Right lobe of liver (tissue), 4 donors: ENCODE results near the gene CALHM5.

ENCODE experiments used
- CTCF ChIP-seq, 4 donors: fragments of 200-600 bp in 3 of 4; fragments of 450-650 bp in 1 of 4; IDR thresholded peaks; one replicate each; pipeline versions ENCODE4 v1.5.1 to v1.8.0; 2016 to 2022; ENCODE audit warnings: antibody characterized with exemption in 4 of 4, mild to moderate bottlenecking in 2 of 4
- POLR2A ChIP-seq: fragments of 450-650 bp; IDR thresholded peaks from one replicate; pipeline ENCODE4 v1.6.1; 2017; ENCODE audit warnings: antibody characterized with exemption, mild to moderate bottlenecking
- donor health status: DM: no; HTN: no; CAD: no.
- donor health status: DM: no; HTN: no; CAD: no.
- donor health status: DM: no; HTN: yes; CAD: no.

GRCh38 chr6:116528133-116528532 lies 16.7 kb downstream of the CALHM5 start:
- TF ChIP-seq CTCF (IDR thresholded peaks at IDR 0.05) (no peak), POLR2A (no peak)
